DND-41 (cell line): ENCODE measurements around the gene GARIN5A.

Experiments
- ATAC-seq: fragments of 200-7000 bp; cut with Tn5 transposase; 3 replicates; pipeline ENCODE4 v1.9.1; 2021; ENCODE audit warnings: low read depth; ENCODE audit not compliant: insufficient read depth
- DNase-seq: peaks from one replicate; pipeline ENCODE4 v3.0.0-alpha.2; 2020
- H2AFZ ChIP-seq: 2 replicates; pipeline ENCODE4 v1.6.0; 2012; ENCODE audit warnings: low read depth, low read length
- H3K27ac ChIP-seq: 2 replicates; pipeline ENCODE4 v1.5.1; 2012; ENCODE audit warnings: low read length, inconsistent platforms
- H3K27me3 ChIP-seq: fragments of 200-600 bp; sonication (generic); 2 replicates; pipeline ENCODE4 v1.6.0; 2012; ENCODE audit warnings: low read length, mild to moderate bottlenecking, inconsistent platforms; ENCODE audit not compliant: insufficient read depth, poor library complexity
- H3K36me3 ChIP-seq: 2 replicates; pipeline ENCODE4 v1.5.1; 2012; ENCODE audit warnings: low read length, inconsistent platforms; ENCODE audit not compliant: insufficient read depth
- H3K4me1 ChIP-seq: 2 replicates; pipeline ENCODE4 v1.5.1; 2012; ENCODE audit warnings: mild to moderate bottlenecking, low read length; ENCODE audit not compliant: insufficient read depth
- H3K4me2 ChIP-seq: 2 replicates; pipeline ENCODE4 v1.6.0; 2012; ENCODE audit warnings: mild to moderate bottlenecking, moderate library complexity, low read length, inconsistent platforms; ENCODE audit not compliant: insufficient read depth
- H3K4me3 ChIP-seq, 2 experiments: fragments of 200-600 bp in 1 of 2; shearing (Covaris generic) in 1 of 2; 2 replicates each; pipeline ENCODE4 v1.5.1; 2012 to 2016; ENCODE audit warnings: inconsistent platforms in 2 of 2, low read length in 2 of 2, mild to moderate bottlenecking in 2 of 2, low read depth in 1 of 2, moderate library complexity in 1 of 2
- H3K79me2 ChIP-seq: 2 replicates; pipeline ENCODE4 v1.6.0; 2012; ENCODE audit warnings: low read length, inconsistent platforms; ENCODE audit not compliant: insufficient read depth
- H3K9ac ChIP-seq: 2 replicates; pipeline ENCODE4 v1.6.0; 2012; ENCODE audit warnings: low read depth, mild to moderate bottlenecking, inconsistent platforms, low read length, moderate library complexity
- H3K9me3 ChIP-seq: 2 replicates; pipeline ENCODE4 v1.5.1; 2012; ENCODE audit warnings: low read length, moderate library complexity, mild to moderate bottlenecking, inconsistent platforms; ENCODE audit not compliant: insufficient read depth, severe bottlenecking
- H4K20me1 ChIP-seq: 2 replicates; pipeline ENCODE4 v1.6.0; 2012; ENCODE audit warnings: low read length; ENCODE audit not compliant: insufficient read depth
- CTCF ChIP-seq: IDR thresholded peaks from 2 replicates; pipeline ENCODE4 v1.5.1; 2012; ENCODE audit warnings: borderline replicate concordance, low read length, moderate library complexity, mild to moderate bottlenecking; ENCODE audit not compliant: poor library complexity, severe bottlenecking; ENCODE audit errors: extremely low read depth
- EZH2 ChIP-seq: IDR thresholded peaks from 3 replicates; pipeline ENCODE4 v1.6.1; 2012; ENCODE audit warnings: borderline replicate concordance, low read depth, mild to moderate bottlenecking, moderate library complexity, low read length, inconsistent platforms; ENCODE audit not compliant: severe bottlenecking

Gene GARIN5A

DNA sequence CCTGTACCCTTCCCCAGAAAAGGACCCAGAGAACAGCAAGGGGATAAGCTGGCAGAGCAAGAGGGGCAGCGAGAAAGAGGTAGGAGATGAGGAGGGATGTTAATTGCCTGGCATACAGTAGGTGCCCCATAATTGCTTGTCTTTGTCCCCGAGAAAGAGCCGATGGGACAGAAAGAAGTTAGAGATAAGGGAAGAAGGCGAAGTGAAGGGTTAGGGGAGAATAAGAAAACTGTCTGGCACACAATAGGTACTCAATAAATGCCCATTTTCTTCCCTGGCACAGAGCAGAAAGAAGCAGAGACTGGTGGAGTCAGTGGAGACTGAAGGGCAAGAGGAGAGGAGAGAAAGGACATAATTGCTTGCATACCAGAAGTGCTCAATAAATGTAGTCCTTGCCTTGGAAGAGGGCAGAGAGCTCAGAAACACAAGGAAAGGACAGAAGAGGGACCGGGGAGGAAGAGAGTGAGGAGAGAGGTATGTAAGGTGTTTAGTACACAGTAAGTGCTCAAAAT lies 18.4 kb upstream of the GARIN5A start:
- H3K9me3 ChIP-seq, result no peaks in the 10 kb centered on the region
- no peak for ATAC-seq
- H2AFZ ChIP-seq, result no peak overlapping the region
- no peaks in the 10 kb centered on the region for H3K79me2 ChIP-seq
- no peak overlapping the region for H3K9ac ChIP-seq
- no peak overlapping the region for H3K4me3 ChIP-seq
- H3K4me2 ChIP-seq, result no peak overlapping the region
- H3K27ac ChIP-seq, result no peak overlapping the region
- no peaks in the 10 kb centered on the region; the same call in 1 of the 2 replicates for H4K20me1 ChIP-seq
- H3K4me1 ChIP-seq, result no peaks in the 10 kb centered on the region
- TF ChIP-seq EZH2 (no peak), CTCF (no peak)
- no peak for DNase-seq
- H3K36me3 ChIP-seq, result no peaks in the 10 kb centered on the region
- peaks cover 11% of the 10 kb centered on the region for H3K27me3 ChIP-seq

- peaks cover 11% of the 10 kb centered on the region for H3K27me3 ChIP-seq
- no peak for ATAC-seq
These were observed 17.8 kb upstream of the GARIN5A start for GRCh38 chr19:50494186-50495019.

GRCh38 chr19:50493171-50493570 lies 16.5 kb upstream of the GARIN5A start:
- no peak overlapping the region for H3K4me2 ChIP-seq
- no peak overlapping the region for H2AFZ ChIP-seq
- H3K4me1 ChIP-seq, result no peaks in the 10 kb centered on the region
- H3K27me3 ChIP-seq, result peaks cover 11% of the 10 kb centered on the region
- no peaks in the 10 kb centered on the region; the same call in 1 of the 2 replicates for H4K20me1 ChIP-seq
- H3K36me3 ChIP-seq, result no peaks in the 10 kb centered on the region
- H3K9ac ChIP-seq, result no peak overlapping the region
- no peak overlapping the region for H3K4me3 ChIP-seq
- no peaks in the 10 kb centered on the region for H3K9me3 ChIP-seq
- DNase-seq, result no peak
- H3K79me2 ChIP-seq, result no peaks in the 10 kb centered on the region
- no peak for TF ChIP-seq CTCF
- TF ChIP-seq EZH2, result no peak
- ATAC-seq, result no peak
- no peak overlapping the region for H3K27ac ChIP-seq

More at GRCh38 chr19:50494186-50495019, 17.8 kb upstream of the GARIN5A start:
- no peak overlapping the region for H3K27ac ChIP-seq
- H3K9me3 ChIP-seq, result no peaks in the 10 kb centered on the region
- TF ChIP-seq CTCF (no peak), EZH2 (no peak)
- H3K9ac ChIP-seq, result no peak overlapping the region
- DNase-seq, result no peak
- H3K79me2 ChIP-seq, result no peaks in the 10 kb centered on the region
- no peak overlapping the region for H3K4me3 ChIP-seq
- no peak overlapping the region for H2AFZ ChIP-seq
- H3K36me3 ChIP-seq, result no peaks in the 10 kb centered on the region
- no peaks in the 10 kb centered on the region for H3K4me1 ChIP-seq
- H3K4me2 ChIP-seq, result no peak overlapping the region
- H4K20me1 ChIP-seq, result no peaks in the 10 kb centered on the region; the same call in 1 of the 2 replicates
